Aorta (tissue), 5 donors: ENCODE data around the gene SMG7. TPM values are rescaled to one million over a fixed set of nuclear protein-coding genes. Genes with fewer than 3 reads are reported as not detected.

ENCODE experiments used
- ATAC-seq: fragments of 200-7000 bp; cut with Tn5 transposase; one replicate; pipeline ENCODE4 v1.9.1; 2022; ENCODE audit warnings: moderate library complexity; ENCODE audit not compliant: low FRiP score
- DNase-seq, 2 donors: peaks; one replicate each; pipeline ENCODE4 v3.0.0-alpha.2; 2020
- H3K27ac ChIP-seq, 2 donors: one replicate each; pipeline ENCODE4 v1.5.1; 2013; ENCODE audit warnings: low read length in 2 of 2, mild to moderate bottlenecking in 2 of 2, moderate library complexity in 2 of 2, control low read depth in 1 of 2, inconsistent platforms in 1 of 2, low read depth in 1 of 2
- H3K27me3 ChIP-seq, 2 donors: one replicate each; pipeline ENCODE4 v1.6.1; 2013; ENCODE audit warnings: control low read depth in 1 of 2, low read length in 1 of 2, mild to moderate bottlenecking in 1 of 2, moderate library complexity in 1 of 2; ENCODE audit not compliant: insufficient read depth in 2 of 2, control insufficient read depth in 1 of 2
- H3K36me3 ChIP-seq, 2 donors: one replicate each; pipeline ENCODE4 v1.6.1; 2013; ENCODE audit warnings: control low read depth in 1 of 2, low read length in 1 of 2, mild to moderate bottlenecking in 1 of 2; ENCODE audit not compliant: insufficient read depth in 2 of 2, control insufficient read depth in 1 of 2
- H3K4me1 ChIP-seq, 2 donors: one replicate each; pipeline ENCODE4 v1.6.1; 2013; ENCODE audit warnings: low read length in 2 of 2, control low read depth in 1 of 2, mild to moderate bottlenecking in 1 of 2, moderate library complexity in 1 of 2; ENCODE audit not compliant: insufficient read depth in 2 of 2, control insufficient read depth in 1 of 2
- H3K4me3 ChIP-seq, 2 donors: one replicate each; pipeline ENCODE4 v1.5.1; 2013; ENCODE audit warnings: low read length in 2 of 2, control low read depth in 1 of 2, mild to moderate bottlenecking in 1 of 2
- H3K9me3 ChIP-seq: one replicate; pipeline ENCODE4 v1.6.1; 2013; ENCODE audit warnings: mild to moderate bottlenecking, low read length; ENCODE audit not compliant: control insufficient read depth
- WGBS, 2 donors: extraction: QIAGEN DNeasy Blood & Tissue Kit; methylation state at CpG; one replicate each; pipeline ENCODE4 v1.1.7; 2013; 5-methylcytosine and 5-hydroxymethylcytosine counted together
- intact Hi-C, 2 donors: fragments of 100-400 bp; cut with DNase I; formaldehyde crosslinking; loops; one replicate each; pipeline versions ENCODE4 v1.14.2 to v1.15.0; 2022
- polyA plus RNA-seq, 2 donors: library from polyadenylated mRNA; stranded (reverse); fragments of 200-250 nt; gene quantifications; one replicate each; pipeline ENCODE4 v1.2.3, GENCODE V29; 2013
- total RNA-seq, 2 donors: library from RNA; stranded (reverse); fragmentation: NEBNext Ultra II Directional; extraction: Animal tissue kit (Norgen Biotek cat#: 25700); gene quantifications; one replicate each; pipeline ENCODE4 v1.2.1, GENCODE V29; 2021
- donor health status: healthy with polysubstance abuse.
- donor health status: Bipolar disorder and iron deficiency.
- donor health status: DM: no; HTN: no; CAD: no.
- donor health status: DM: no; HTN: no; CAD: no.
- donor health status: DM: yes; HTN: yes; CAD: no.

The SMG7 gene
- total and polyA plus RNA-seq, 4 donors = 7.4 to 51.0 (median 24.1) TPM

DNA sequence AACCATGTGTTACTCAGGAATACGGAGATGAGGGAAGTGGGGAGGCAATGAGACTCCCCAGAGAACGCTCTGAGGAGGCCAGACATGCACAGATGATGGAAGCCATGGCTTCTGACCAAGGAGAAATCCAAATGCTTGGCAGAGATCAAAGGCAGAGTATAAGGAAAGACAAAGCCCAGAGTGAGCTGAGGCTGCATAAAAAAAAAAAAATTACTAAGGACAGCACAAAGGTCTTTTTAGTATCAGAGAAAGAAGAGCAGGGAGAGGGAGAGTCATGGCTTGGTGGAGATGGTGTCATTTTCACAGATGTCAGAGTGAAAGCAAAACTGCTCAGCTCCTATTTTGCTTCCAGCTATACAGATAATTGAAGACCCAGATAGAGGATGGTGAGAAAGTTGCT is 126.1 kb downstream of the SMG7 start:
- 11 to 33% methylated on average over 2 of the region's 2 CpGs for WGBS, 2 donors

GRCh38 chr1:183600136-183600535 is 127.8 kb downstream of the SMG7 start:
- Histone ChIP-seq H3K4me1 (no peaks in the 10 kb centered on the region), H3K36me3 (no peaks in the 10 kb centered on the region), H3K27me3 (no peaks in the 10 kb centered on the region), H3K4me3 (no peak overlapping the region), H3K27ac (no peak overlapping the region), H3K9me3 (no peaks in the 10 kb centered on the region)
- DNase-seq (no peak), ATAC-seq (peak; percentile 80)
- intact Hi-C loops = no loop called here
- 53 to 57% methylated on average over 3 of the region's 3 CpGs for WGBS, 2 donors

More for the DNA sequence above, 126.1 kb downstream of the SMG7 start:
- no peaks in the 10 kb centered on the region for H3K36me3 ChIP-seq
- intact Hi-C loops = no loop called here
- H3K27ac ChIP-seq = no peak overlapping the region
- H3K4me1 ChIP-seq = no peaks in the 10 kb centered on the region
- no peaks in the 10 kb centered on the region for H3K27me3 ChIP-seq
- DNase-seq (no peak), ATAC-seq (peak; percentile 17)
- no peak overlapping the region for H3K4me3 ChIP-seq
- no peaks in the 10 kb centered on the region for H3K9me3 ChIP-seq

- DNase-seq (no peak), ATAC-seq (no peak)
- Histone ChIP-seq H3K4me3 (no peak overlapping the region), H3K27ac (no peak overlapping the region), H3K27me3 (no peaks in the 10 kb centered on the region), H3K4me1 (no peaks in the 10 kb centered on the region), H3K36me3 (no peaks in the 10 kb centered on the region), H3K9me3 (no peaks in the 10 kb centered on the region)
- 69% methylated on average over 3 of the region's 3 CpGs for WGBS, 2 donors
- intact Hi-C loops = no loop called here
Measured at GRCh38 chr1:183600634-183601033, 128.3 kb downstream of the SMG7 start.

GRCh38 chr1:183602510-183602909 is 130.2 kb downstream of the SMG7 start:
- intact Hi-C loops = no loop called here
- Histone ChIP-seq H3K4me1 (no peaks in the 10 kb centered on the region), H3K27me3 (no peaks in the 10 kb centered on the region), H3K9me3 (no peaks in the 10 kb centered on the region), H3K36me3 (no peaks in the 10 kb centered on the region), H3K27ac (no peak overlapping the region), H3K4me3 (no peak overlapping the region)
- DNase-seq (no peak), ATAC-seq (no peak)
- WGBS, 2 donors = 98 to 100% methylated on average over 1 of the region's 1 CpG

Other genes with a start within 250 kb of the SMG7 start
- gene NMNAT2, start 54.1 kb upstream of the SMG7 start, total RNA-seq = 1 to 10 TPM; 1.3 to 2.8 TPM
- under 1 TPM in 1 of 2 donors, not detected in 1; 0.25 TPM for gene NMNAT2, start 54.1 kb upstream of the SMG7 start, polyA plus RNA-seq
- 10 to 100 TPM; 17.0 to 28.0 TPM for gene NCF2, start 118.0 kb downstream of the SMG7 start, total RNA-seq
- gene NCF2, start 118.0 kb downstream of the SMG7 start, polyA plus RNA-seq = 10 to 100 TPM in 1 of 2 donors, 1 to 10 TPM in 1; 2.2 to 19.8 TPM
- gene ARPC5, start 163.3 kb downstream of the SMG7 start, total RNA-seq = 100 to 1,000 TPM; 115 to 131 TPM
- gene ARPC5, start 163.3 kb downstream of the SMG7 start, polyA plus RNA-seq = 100 to 1,000 TPM in 1 of 2 donors, 10 to 100 TPM in 1; 90.6 to 162 TPM
- not detected for gene APOBEC4, start 180.8 kb downstream of the SMG7 start, total RNA-seq
- not detected for gene APOBEC4, start 180.8 kb downstream of the SMG7 start, polyA plus RNA-seq